Measurements from ENCODE around the gene OR13J1. TPM values are rescaled to one million over a fixed set of nuclear protein-coding genes. Genes with fewer than 3 reads are reported as not detected.

Gene OR13J1
- total RNA-seq, 1 donor from 2014 or later: not detected

DNA sequence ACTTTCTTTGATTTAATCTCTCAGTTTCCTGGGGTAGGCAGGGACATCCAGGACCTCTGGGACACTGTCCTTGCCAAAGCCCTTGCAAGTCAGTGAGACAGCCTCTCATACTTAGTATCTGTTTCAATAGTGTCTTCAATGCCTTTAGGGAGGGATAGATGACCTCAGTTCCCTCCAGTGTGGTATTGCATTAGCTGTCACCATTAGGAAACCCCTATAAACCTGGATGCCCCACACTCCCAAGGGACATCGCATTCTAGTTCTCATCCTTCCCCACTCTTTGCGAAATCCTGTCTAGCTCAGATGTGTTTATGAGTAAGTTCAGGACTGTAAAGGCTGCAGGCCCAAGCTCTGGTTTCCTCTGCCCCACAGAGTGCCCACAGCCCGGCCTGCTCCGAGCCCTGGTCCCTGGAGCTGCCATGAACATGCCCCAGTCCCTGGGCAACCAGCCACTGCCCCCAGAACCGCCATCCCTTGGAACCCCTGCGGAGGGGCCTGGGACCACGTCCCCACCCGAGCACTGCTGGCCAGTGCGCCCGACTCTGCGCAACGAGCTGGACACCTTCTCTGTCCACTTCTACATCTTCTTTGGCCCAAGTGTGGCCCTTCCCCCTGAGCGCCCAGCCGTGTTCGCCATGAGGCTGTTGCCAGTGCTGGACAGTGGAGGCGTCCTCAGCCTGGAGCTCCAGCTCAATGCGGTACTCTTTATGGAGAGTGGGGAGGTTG lies 28.0 kb downstream of the OR13J1 start:
- Mint-ChIP-seq H3K9me3 (ENCODE audit: unreplicated experiment) (no peaks in the 10 kb centered on the region), H3K27me3 (ENCODE audit: unreplicated experiment) (peaks cover 5% of the 10 kb centered on the region), H3K4me1 (ENCODE audit: unreplicated experiment) (peaks cover 24% of the 10 kb centered on the region), H3K36me3 (ENCODE audit: low read depth, unreplicated experiment) (peaks cover 3% of the 10 kb centered on the region), H3K27ac (ENCODE audit: unreplicated experiment) (no peak overlapping the region), H3K4me3 (ENCODE audit: unreplicated experiment) (no peak overlapping the region)
- no peak for DNase-seq (ENCODE audit: low spot score)
- TF ChIP-seq, protein P1, sequence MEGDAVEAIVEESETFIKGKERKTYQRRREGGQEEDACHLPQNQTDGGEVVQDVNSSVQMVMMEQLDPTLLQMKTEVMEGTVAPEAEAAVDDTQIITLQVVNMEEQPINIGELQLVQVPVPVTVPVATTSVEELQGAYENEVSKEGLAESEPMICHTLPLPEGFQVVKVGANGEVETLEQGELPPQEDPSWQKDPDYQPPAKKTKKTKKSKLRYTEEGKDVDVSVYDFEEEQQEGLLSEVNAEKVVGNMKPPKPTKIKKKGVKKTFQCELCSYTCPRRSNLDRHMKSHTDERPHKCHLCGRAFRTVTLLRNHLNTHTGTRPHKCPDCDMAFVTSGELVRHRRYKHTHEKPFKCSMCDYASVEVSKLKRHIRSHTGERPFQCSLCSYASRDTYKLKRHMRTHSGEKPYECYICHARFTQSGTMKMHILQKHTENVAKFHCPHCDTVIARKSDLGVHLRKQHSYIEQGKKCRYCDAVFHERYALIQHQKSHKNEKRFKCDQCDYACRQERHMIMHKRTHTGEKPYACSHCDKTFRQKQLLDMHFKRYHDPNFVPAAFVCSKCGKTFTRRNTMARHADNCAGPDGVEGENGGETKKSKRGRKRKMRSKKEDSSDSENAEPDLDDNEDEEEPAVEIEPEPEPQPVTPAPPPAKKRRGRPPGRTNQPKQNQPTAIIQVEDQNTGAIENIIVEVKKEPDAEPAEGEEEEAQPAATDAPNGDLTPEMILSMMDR (IDR thresholded peaks at IDR 0.05; ENCODE audit: unreplicated experiment): no peak

DNA sequence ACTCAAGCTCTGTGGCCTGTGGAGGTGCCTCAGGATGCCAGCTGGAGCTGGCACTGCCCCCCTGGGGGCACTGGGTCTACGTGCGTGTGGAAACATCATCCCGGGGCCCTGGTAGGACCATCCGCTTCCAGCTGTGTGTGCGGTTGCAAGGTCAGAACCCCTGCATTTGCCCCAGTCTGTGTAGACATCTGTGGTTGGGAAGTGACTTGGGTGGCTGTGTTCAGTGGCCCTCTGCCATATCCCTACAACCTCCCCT lies 28.6 kb downstream of the OR13J1 start:
- H3K27me3 Mint-ChIP-seq (ENCODE audit: unreplicated experiment): peaks cover 3% of the 10 kb centered on the region
- peaks cover 3% of the 10 kb centered on the region for H3K36me3 Mint-ChIP-seq (ENCODE audit: low read depth, unreplicated experiment)
- TF ChIP-seq, protein P1 (IDR thresholded peaks at IDR 0.05; ENCODE audit: unreplicated experiment): no peak
- peaks cover 25% of the 10 kb centered on the region for H3K4me1 Mint-ChIP-seq (ENCODE audit: unreplicated experiment)
- no peak overlapping the region for H3K4me3 Mint-ChIP-seq (ENCODE audit: unreplicated experiment)
- H3K9me3 Mint-ChIP-seq (ENCODE audit: unreplicated experiment): no peaks in the 10 kb centered on the region
- no peak overlapping the region for H3K27ac Mint-ChIP-seq (ENCODE audit: unreplicated experiment)
- no peak for DNase-seq (ENCODE audit: low spot score)

DNA sequence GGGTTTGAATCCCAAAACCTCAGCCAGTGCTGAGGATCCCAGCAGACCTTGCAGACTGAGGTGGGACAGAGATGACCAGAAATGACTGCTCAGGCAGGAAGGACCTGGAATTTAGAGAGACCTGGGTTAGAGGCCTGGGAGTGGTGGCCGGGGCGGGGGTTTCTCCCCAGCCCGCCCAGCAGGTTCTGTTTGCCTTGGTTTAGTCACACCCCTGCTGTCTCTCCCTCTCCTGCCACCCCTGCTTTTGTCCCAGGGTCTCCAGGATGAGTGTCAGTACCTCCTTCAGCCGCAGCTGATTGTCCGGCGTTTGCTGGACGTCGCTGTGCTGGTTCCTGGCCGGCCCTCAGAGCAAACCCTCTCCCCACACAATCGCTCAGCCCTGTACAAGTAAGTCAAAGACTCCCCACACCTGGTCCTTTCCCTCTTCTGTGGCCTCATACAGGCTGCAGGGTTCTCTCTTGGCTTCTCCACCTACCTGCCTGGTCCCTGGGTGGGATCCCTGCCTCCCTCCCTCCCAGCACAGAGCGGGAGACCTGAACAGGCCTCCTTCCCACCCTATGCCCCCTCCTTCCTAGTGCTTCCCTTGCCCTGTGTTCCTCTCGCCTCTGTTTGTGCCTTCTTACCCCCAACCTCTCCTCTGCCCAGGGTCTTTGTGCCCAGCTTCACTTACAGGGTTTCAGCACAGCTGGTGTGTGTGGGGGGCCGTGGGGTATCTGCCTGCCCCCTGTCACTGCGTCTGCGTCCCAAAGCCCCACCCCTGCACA lies 29.1 kb downstream of the OR13J1 start:
- TF ChIP-seq, protein P1 (IDR thresholded peaks at IDR 0.05; ENCODE audit: unreplicated experiment): no peak
- no peak overlapping the region for H3K27ac Mint-ChIP-seq (ENCODE audit: unreplicated experiment)
- H3K9me3 Mint-ChIP-seq (ENCODE audit: unreplicated experiment): no peaks in the 10 kb centered on the region

DNA sequence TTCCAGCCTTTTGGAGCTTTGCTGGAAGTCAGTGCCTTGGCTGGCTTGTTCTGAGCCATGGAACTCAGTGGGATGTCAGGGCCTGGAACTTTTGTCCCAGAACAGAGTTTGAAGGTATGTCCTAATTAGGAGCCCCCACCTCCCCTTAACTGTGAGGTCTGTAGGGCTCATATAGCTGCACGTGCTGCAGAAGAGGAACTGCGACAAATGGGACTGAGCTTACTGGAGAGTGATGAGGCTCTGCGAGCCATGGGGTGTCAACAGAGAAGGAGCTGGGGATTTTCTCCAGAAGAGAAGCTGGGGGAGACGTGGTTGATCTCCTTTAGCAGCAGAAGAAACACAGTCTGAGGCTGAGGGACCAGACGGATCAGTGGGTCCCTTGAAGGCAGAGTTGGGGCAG lies 30.3 kb downstream of the OR13J1 start:
- H3K27ac Mint-ChIP-seq (ENCODE audit: unreplicated experiment): no peak overlapping the region

More for the DNA sequence above, 29.1 kb downstream of the OR13J1 start:
- Mint-ChIP-seq H3K27me3 (ENCODE audit: unreplicated experiment) (peaks cover 5% of the 10 kb centered on the region), H3K4me1 (ENCODE audit: unreplicated experiment) (peaks cover 28% of the 10 kb centered on the region), H3K4me3 (ENCODE audit: unreplicated experiment) (no peak overlapping the region), H3K36me3 (ENCODE audit: low read depth, unreplicated experiment) (peaks cover 3% of the 10 kb centered on the region)
- DNase-seq (ENCODE audit: low spot score): no peak

More for the DNA sequence above, 30.3 kb downstream of the OR13J1 start:
- peaks cover 3% of the 10 kb centered on the region for H3K36me3 Mint-ChIP-seq (ENCODE audit: low read depth, unreplicated experiment)
- no peaks in the 10 kb centered on the region for H3K9me3 Mint-ChIP-seq (ENCODE audit: unreplicated experiment)
- peaks cover 3% of the 10 kb centered on the region for H3K27me3 Mint-ChIP-seq (ENCODE audit: unreplicated experiment)
- H3K4me3 Mint-ChIP-seq (ENCODE audit: unreplicated experiment): no peak overlapping the region
- no peak for DNase-seq (ENCODE audit: low spot score)
- peaks cover 29% of the 10 kb centered on the region for H3K4me1 Mint-ChIP-seq (ENCODE audit: unreplicated experiment)
- TF ChIP-seq, protein P1 (IDR thresholded peaks at IDR 0.05; ENCODE audit: unreplicated experiment): no peak
